ENCODE results near the gene NT5C2. TPM values are rescaled to one million over a fixed set of nuclear protein-coding genes. Genes with fewer than 3 reads are reported as not detected.

Gene NT5C2
- polyA plus RNA-seq, 1 of the 3 experiments (the other 2 are of a cell fraction) = 29.6 TPM

- peaks cover 0 to 22% of the 10 kb centered on the region in 2 experiments; a peak in 1 of 4 replicates for H3K4me1 ChIP-seq (ENCODE audit: control insufficient read depth in 1 of 2, insufficient read depth in 2 of 2, low read depth in 1 of 2, low read length in 1 of 2)
- peak overlapping the region in 1 of 2 experiments; percentile 57; a peak in 2 of 4 replicates for H3K27ac ChIP-seq (ENCODE audit: low read depth in 2 of 2, low read length in 1 of 2)
- H3K4me2 ChIP-seq = no peak overlapping the region
- WGBS (ENCODE audit: low lambda C conversion rate) = 77% methylated on average over 15 of the region's 16 CpGs
- H2AFZ ChIP-seq (ENCODE audit: low read depth) = no peak overlapping the region
- H3K9me3 ChIP-seq = no peaks in the 10 kb centered on the region
- DNase-seq = peak; percentile 73
- H3K79me2 ChIP-seq (ENCODE audit: insufficient read depth) = no peaks in the 10 kb centered on the region
- CTCF ChIA-PET = interaction anchor here (0.8 to 20.8 kb wide), 4 partner anchors 150 to 232 kb away, joined by 3 to 264 read pairs (median 8); partner anchors contain the start of gene CNNM2
- H3F3A ChIP-seq (replicated peaks; ENCODE audit: insufficient read depth) = no peaks in the 10 kb centered on the region
- peaks cover 0 to 4% of the 10 kb centered on the region in 2 experiments for H3K36me3 ChIP-seq (replicated peaks in 1 of 2; ENCODE audit: control insufficient read depth in 1 of 2, insufficient read depth in 2 of 2, low read length in 1 of 2)
- POLR2A ChIA-PET = interaction anchor here (1.2 kb wide), 1 partner anchor 148 kb away, joined by 6 read pairs; the partner anchor contains the start of gene CNNM2
- no peaks in the 10 kb centered on the region for H3K27me3 ChIP-seq (ENCODE audit: insufficient read depth)
- H3K9me2 ChIP-seq = no peaks in the 10 kb centered on the region
- no peak overlapping the region for H3K4me3 ChIP-seq (ENCODE audit: low read depth in 2 of 2, low read length in 1 of 2)
- no peaks in the 10 kb centered on the region for H4K20me1 ChIP-seq (ENCODE audit: insufficient read depth)
- no peak overlapping the region for H3K9ac ChIP-seq
- no peak for TF ChIP-seq FOSL2 (IDR thresholded peaks at IDR 0.05; ENCODE audit: borderline replicate concordance, low read depth)
- TF ChIP-seq MXI1 (IDR thresholded peaks at IDR 0.05; ENCODE audit: low read depth, low read length) = peak; percentile 60; the same call in 1 of the 2 replicates
Observed at GRCh38 chr10:103066141-103067098, 126.7 kb downstream of the NT5C2 start.

- Histone ChIP-seq H3K9ac (no peak overlapping the region), H3K4me3 (ENCODE audit: low read depth in 2 of 2, low read length in 1 of 2) (no peak overlapping the region), H3K4me2 (no peak overlapping the region), H3K27me3 (ENCODE audit: insufficient read depth) (no peaks in the 10 kb centered on the region), H3K36me3 (replicated peaks in 1 of 2; ENCODE audit: control insufficient read depth in 1 of 2, insufficient read depth in 2 of 2, low read length in 1 of 2) (peaks cover 0 to 4% of the 10 kb centered on the region in 2 experiments), H3K4me1 (ENCODE audit: control insufficient read depth in 1 of 2, insufficient read depth in 2 of 2, low read depth in 1 of 2, low read length in 1 of 2) (peaks cover 0 to 22% of the 10 kb centered on the region in 2 experiments; a peak in 1 of 4 replicates), H3K9me2 (no peaks in the 10 kb centered on the region), H3K79me2 (ENCODE audit: insufficient read depth) (no peaks in the 10 kb centered on the region), H3K27ac (ENCODE audit: low read depth in 2 of 2, low read length in 1 of 2) (peak overlapping the region in 1 of 2 experiments; percentile 57; a peak in 2 of 4 replicates), H3F3A (replicated peaks; ENCODE audit: insufficient read depth) (no peaks in the 10 kb centered on the region), H4K20me1 (ENCODE audit: insufficient read depth) (no peaks in the 10 kb centered on the region), H2AFZ (ENCODE audit: low read depth) (no peak overlapping the region), H3K9me3 (no peaks in the 10 kb centered on the region)
- DNase-seq = no peak
- no peak for TF ChIP-seq FOXJ3 (CRISPR knock-in tag; IDR thresholded peaks at IDR 0.05)
- no peak for TF ChIP-seq POLR2AphosphoS5 (IDR thresholded peaks at IDR 0.05; ENCODE audit: low read depth, low read length)
- TF ChIP-seq ELF1 (IDR thresholded peaks at IDR 0.05) = no peak
- TF ChIP-seq NFIC (IDR thresholded peaks at IDR 0.05; ENCODE audit: borderline replicate concordance) = no peak
- no peak for TF ChIP-seq TAF1 (IDR thresholded peaks at IDR 0.05; ENCODE audit: borderline replicate concordance, low read depth, low read length)
- no peak for TF ChIP-seq USF1 (IDR thresholded peaks at IDR 0.05; ENCODE audit: borderline replicate concordance, low read depth)
- no peak for TF ChIP-seq IRF3 (IDR thresholded peaks at IDR 0.05; ENCODE audit: low read depth, low read length)
- TF ChIP-seq EP300 (IDR thresholded peaks at IDR 0.05; ENCODE audit: borderline replicate concordance in 1 of 2, low read depth in 1 of 2, low read length in 1 of 2) = no peak
- TF ChIP-seq PBX3 (IDR thresholded peaks at IDR 0.05) = no peak
- TF ChIP-seq ZBTB33 (IDR thresholded peaks at IDR 0.05; ENCODE audit: borderline replicate concordance, low read depth) = no peak
- ChIA-PET CTCF (interaction anchor here (1.0 to 20.8 kb wide), 4 partner anchors 148 to 234 kb away, joined by 3 to 264 read pairs (median 4); partner anchors contain the start of gene CNNM2), POLR2A (no interaction called here)
- WGBS (ENCODE audit: low lambda C conversion rate) = 90% methylated on average over 2 of the region's 4 CpGs
Observed at GRCh38 chr10:103064956-103065355, 128.1 kb downstream of the NT5C2 start.

All from SK-N-SH (cell line).